HG02763 (cell line): ENCODE data around the gene CECR2.
"Not testable (repeated sequence)": the region's sequence is repeated elsewhere in the genome, so short reads cannot be mapped to it uniquely, and the experiment has no call there.

Experiments
- ATAC-seq: cut with Tn5 transposase; IDR thresholded peaks from one replicate; pipeline ENCODE4 v1.9.1; 2021; ENCODE audit warnings: mild to moderate bottlenecking, moderate library complexity; ENCODE audit not compliant: unreplicated experiment

CECR2 gene

DNA sequence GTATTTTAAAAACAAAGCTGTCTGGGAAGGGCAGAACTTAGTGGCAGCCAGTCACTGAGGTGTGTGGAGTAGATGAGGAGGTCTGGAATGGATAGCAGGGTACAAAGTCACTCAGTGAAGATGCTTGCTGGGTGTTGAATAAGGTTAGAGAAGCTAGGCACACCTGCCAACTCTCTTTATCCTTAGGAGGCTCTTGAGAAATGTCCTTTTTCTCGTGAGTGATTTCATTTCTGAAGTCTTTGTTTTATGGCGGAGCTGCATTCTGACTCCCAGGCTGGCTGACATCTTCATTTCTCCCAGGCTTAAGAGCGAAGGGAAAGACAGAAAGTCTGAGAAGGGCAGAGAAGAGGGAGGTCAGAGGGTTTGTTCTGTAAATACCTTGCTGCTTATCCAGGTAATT is 31.0 kb downstream of the CECR2 start:
- no peak for ATAC-seq

- ATAC-seq, result no peak
Observed at GRCh38 chr22:17401728-17402127, 32.5 kb downstream of the CECR2 start.

DNA sequence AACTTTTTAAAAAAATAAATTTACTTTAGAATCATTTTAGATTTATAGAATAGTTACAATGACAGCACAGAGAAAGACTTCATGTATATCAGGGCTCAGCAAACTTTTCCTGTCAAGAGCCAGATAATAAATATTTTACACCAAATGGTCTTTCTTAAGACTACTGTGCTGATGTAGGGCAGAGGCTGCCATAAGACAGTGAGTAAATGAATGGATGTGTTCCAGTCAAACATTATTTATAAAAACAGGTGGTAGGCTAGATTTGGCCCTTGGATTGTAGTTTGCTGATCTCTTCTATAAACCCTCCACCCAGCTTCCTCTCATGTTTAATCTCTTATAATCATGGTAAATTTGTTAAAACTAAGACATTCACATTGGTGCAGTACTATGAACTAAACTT is 33.0 kb downstream of the CECR2 start:
- ATAC-seq, result no peak

DNA sequence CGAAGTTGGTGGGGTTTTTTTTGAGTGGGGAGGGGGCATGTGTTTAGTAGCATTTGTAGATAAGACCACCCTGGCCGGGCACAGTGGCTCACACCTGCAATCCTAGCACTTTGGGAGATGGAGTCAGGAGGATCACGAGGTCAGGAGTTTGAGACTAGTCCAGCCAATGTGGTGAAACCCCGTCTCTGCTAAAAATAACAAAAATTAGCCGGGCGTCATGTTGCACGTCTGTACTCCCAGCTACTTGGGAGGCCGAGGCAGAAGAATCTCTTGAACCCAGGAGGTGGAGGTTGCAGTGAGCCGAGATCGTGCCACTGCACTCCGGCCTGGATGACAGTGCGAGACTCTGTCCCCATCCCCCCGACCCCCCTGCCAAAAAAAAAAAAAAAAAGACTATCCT is 34.6 kb downstream of the CECR2 start:
- ATAC-seq, result no peak

- ATAC-seq, result no peak
Observed at GRCh38 chr22:17407643-17408042, 38.4 kb downstream of the CECR2 start.

GRCh38 chr22:17410576-17410975 is 41.3 kb downstream of the CECR2 start:
- no peak for ATAC-seq

GRCh38 chr22:17411213-17411612 is 42.0 kb downstream of the CECR2 start:
- no peak for ATAC-seq

DNA sequence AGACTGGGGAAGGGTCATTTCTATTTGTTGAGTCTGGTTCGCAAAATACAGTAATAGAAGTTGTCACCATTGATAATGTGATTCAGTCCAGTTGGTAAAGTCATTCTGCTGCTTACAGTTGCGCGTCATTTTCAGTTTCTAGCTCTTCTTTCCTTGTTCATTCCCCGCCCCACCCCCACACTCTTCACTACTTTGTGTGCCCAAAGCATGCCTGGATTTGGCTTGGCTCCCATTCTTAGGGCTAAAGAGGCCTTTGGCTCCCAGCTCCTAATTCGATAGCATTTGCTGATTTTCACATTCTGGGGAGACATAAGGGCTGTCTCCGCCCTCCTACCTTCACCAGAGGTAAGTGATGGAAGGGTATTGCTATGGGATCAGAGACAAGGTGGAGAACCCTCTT is 43.0 kb downstream of the CECR2 start:
- no peak for ATAC-seq

DNA sequence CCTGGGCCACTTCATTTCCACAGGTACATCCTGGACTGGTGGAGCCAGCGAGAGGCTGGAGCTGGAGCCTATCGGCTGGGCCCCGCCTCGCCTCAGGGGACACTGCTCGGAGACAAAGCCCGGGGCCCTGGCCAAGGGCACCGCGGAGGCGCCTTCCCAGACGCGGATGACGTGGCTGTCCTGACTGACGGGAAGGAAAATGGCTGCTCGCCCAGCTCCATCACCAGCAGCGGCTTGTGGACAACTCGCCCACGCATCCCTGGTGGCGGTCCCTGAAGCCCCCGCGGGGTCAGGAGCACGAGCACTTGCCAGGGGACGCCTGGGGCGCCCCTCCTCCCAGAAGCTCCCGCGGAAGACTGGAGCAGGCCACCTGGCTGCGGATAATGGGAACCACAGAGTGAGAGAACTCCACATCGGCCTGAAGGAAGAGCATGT is 49.6 kb downstream of the CECR2 start:
- no peak for ATAC-seq

GRCh38 chr22:17419348-17419747 is 50.1 kb downstream of the CECR2 start:
- no peak for ATAC-seq

DNA sequence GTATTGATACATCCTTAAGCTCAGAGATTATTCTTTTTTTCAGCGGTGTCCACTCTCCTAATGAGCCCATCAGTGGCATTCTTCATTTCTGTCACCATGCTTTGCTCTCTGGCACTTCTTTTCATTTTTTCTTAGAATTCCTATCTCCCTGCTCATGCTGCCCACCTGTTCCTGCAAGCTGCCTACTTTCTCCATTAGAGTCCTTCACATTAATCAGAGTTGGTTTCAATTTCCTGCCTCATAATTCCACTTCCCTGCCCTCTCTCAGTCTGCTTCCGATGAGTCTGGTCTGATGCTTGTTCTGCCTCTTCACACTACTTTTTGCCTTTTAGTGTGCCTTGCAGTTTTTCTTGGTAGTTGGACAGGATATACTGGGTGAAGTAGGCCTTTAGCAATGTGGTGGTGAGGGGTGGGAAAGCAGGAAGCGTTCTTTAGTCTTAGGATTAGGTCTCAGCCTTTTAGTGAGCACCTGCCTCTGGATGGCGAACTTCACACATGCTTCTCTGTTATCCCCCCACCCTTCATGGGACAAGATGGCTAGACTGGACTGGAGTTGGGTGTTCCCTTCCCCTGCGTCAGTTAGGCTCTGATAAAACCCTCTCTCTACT is 53.6 kb downstream of the CECR2 start:
- ATAC-seq, result no peak

DNA sequence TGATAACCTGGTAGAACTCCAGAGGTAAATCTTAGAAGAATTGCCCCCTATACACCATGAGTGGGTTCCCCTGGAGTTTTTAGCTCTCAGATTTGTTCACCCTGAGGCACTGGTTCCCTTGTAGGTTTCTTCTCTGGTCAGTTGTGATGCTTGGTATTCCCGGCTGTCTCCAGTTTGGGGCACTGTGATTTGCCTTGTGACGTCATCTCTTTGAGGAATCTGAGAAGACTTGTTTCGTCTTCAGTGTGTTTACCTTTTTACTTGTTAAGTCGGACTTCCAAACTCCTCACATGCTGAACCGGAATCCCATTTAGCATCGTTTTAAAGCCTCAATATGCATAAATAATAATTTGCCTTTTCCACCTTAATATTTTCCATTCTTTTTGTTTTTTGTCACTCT is 54.4 kb downstream of the CECR2 start:
- no peak for ATAC-seq

GRCh38 chr22:17427528-17427927 is 58.3 kb downstream of the CECR2 start:
- not testable (repeated sequence) for ATAC-seq

- no peak for ATAC-seq
Observed at GRCh38 chr22:17429516-17429915, 60.3 kb downstream of the CECR2 start.

GRCh38 chr22:17430412-17430811 is 61.2 kb downstream of the CECR2 start:
- no peak for ATAC-seq

DNA sequence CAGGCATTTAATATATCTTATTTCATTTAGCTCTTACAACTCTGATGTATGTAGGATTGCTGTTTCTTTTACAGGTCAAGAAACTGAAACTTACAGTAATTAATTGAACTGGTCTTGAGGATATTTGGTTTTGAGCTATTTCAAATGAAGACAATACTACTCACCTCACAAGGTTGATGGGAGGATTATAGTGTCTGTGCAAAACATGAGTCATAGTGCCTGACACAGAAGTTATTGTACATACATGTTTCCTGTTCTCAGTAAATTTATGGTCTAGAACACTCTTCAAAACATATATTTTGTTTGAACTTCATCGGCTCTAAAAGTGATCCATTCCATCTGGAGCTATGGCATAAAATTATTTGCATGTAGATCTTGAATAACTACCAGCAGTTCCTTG is 61.9 kb downstream of the CECR2 start:
- no peak for ATAC-seq

GRCh38 chr22:17434856-17435255 is 65.6 kb downstream of the CECR2 start:
- no peak for ATAC-seq

GRCh38 chr22:17435375-17435774 is 66.1 kb downstream of the CECR2 start:
- ATAC-seq, result no peak

DNA sequence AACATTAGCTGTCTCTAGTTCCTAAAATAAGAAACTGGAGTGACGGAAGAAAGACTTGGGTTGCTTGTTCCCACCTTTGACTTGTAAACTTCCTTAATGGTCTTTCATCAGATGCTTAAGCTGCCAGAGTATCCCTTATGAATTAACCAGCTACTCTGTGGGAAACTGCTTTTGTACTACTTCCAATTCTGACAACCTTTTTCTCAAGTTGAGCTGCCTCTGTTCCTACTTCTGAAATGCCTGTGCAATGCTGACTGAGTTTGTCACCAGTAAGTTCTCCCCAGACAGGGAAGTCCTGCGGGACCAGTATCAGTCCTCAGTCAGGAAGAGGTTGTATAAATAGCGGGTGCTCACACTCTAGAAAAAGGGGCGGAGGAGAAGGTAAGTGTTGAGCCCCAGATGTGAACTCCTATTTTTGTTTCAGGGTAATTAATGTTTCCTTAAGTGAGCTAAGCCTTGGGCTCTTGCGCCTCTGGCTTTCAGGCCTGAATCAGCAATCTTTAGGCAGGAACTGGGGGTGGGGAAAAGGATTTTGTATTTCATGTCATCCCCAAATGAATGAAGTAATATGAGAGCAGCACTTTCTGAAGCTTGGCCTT is 67.2 kb downstream of the CECR2 start:
- no peak for ATAC-seq

DNA sequence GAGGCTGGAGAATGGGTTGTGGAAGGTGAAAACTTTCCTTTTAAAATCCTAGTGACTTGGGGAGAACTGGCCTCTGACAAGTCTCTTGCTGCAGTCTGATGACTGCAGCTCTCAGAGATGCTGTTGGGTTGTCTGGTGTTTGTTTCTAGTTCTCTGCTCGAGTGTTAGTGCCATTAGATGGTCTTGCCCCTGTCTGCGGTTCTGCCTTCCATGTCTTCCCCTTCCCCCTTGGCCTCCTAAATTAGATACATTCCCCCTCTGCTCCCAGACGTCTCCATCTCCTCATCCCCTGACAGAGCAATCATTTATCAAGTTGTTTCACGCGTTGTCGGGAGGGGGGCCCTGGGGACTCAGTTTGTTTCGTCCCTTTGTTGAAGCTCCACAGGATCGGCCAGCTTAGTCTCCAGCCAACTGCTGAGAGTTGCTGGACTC is 67.7 kb downstream of the CECR2 start:
- ATAC-seq, result no peak

- ATAC-seq, result no peak
Observed at GRCh38 chr22:17438026-17438425, 68.8 kb downstream of the CECR2 start.

DNA sequence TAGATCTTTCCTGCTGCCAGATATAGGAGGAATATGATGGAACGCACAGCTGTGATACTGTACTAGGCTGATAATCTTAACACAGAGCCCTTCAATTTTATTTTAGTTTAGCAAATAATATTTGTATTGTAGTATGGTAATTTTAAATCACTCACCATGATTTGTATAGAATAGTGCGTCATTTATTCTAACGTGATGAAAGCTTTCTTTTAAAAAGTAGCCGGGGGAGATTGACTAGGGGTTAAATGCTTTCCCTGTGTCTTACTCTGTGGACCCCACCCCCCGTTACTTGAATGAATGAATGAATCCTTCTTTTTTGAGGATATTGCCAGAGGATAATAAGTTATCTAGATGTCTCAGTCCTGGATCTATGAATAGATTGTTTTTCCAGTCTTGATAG is 72.1 kb downstream of the CECR2 start:
- ATAC-seq, result no peak
